Stimulated activated CD4-positive, alpha-beta T cell treated with anti-CD3 and anti-CD28 coated beads, TNF-alpha, amount 100 ng/mL, for 24 hours (primary cell): Measurements from ENCODE around the gene PHACTR1.

Experiments
- DNase-seq, 3 experiments: peaks; one replicate each; pipeline ENCODE4 v3.0.0-alpha.2; 2020; ENCODE audit warnings: low read depth in 3 of 3

Gene PHACTR1

DNA sequence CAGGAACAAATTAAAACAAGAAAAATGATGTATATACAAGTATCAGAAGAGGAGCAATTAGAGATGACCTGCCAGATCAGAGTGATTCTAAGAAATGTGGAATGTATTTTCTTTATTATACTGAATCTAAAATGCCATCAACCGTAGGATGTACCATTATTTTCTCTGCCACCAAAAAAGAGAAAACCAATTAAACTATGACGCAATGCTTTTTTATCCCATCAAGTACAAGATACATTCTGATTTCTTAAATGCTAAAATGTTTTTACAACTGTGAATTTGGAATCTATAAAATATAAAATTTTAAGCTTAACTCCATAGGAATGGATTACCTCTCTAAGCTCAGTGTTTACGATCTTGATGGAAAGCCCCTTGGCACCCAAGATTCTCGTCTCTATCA, 85.9 kb downstream of the PHACTR1 start:
- DNase-seq: no peak

DNA sequence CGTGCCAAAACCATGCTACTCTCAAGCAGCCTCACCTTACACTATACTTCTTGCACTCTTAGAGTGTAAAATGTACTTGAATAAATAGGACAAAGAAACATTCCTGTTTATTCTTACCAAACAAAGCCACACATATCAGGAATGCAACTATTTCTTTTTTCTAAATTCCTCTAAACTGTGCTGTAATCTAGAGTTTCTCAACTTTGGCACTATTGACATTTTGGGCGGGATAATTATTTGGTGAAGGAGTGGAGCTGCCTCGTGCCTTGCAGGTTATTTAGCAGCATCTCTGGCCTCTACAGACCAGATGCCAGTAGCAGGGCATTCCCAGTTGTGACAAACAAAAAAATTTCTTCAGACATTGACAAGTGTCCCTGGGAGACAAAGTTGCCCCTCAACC, 86.9 kb downstream of the PHACTR1 start:
- DNase-seq: no peak

DNA sequence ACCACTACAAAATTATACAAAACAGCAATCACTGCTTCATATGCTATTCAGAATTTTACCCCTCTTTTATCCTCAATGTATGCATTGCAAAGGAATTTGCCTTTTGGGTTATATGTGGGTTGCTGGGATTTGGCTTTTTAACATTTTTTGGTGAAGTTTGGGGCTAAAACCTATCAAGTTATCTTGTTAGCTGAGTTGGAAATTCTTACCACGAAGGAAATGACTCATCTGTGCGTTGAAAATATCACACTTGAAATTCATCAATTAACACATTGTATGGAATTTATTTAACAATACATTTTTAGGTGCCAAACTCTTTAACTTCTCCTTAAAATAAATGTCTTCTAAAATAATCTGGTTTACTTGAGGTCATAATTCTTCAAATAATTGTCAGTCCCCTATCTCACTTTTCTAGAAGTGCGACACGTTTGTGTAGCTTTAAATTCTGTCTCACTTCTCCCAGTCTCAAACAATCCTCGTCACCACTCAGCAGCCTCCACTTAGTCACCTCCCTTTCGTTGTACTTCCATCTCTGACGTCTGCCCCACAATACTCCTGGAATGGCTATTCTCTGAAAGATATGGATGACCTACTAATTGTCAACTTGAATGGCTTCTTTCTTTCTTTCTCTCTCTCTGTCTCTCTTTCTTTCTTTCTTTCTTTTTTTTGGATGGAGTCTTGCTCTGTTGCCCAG, 88.5 kb downstream of the PHACTR1 start:
- DNase-seq: no peak

- no peak for DNase-seq
Measured at GRCh38 chr6:12806136-12806535, 89.6 kb downstream of the PHACTR1 start.

DNA sequence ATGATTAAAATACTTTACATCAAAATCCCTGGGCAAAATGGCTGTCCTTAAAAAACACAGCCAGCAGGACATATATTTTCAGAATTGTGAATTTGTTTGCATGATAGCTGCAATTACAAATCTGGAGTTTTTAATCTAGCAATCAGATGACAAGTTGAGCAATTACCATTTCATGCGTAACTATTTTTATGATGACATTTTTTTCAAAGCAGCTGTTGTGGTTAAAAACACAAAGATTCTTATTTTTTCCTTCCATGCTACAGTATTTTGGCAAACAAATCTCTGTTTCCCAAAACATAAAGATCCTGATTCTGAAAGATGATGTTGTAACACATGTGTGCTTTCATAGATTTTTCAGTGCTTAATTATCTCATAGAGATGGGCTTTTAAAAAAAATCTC, 90.2 kb downstream of the PHACTR1 start:
- DNase-seq: no peak

DNA sequence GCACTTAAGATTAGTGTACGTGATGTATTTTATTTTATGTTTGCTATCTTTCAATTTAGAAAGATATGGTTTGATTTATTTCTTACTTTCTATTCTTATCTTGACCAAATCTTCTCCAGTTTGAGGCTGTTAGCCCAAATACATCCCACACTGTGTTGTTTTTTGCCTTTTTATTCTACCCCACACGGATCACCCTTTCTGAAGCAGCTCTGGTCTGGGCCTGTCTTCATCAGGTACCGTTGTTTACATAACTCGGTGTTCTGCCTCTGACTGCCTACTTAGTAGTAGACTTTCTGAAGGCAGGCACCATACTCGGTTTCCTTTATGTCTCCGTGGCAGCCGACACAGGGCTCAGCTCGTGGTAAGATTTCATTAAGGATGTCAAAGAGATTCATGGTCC, 95.0 kb downstream of the PHACTR1 start:
- DNase-seq: no peak

GRCh38 chr6:12813321-12813720, 96.8 kb downstream of the PHACTR1 start:
- DNase-seq: no peak

DNA sequence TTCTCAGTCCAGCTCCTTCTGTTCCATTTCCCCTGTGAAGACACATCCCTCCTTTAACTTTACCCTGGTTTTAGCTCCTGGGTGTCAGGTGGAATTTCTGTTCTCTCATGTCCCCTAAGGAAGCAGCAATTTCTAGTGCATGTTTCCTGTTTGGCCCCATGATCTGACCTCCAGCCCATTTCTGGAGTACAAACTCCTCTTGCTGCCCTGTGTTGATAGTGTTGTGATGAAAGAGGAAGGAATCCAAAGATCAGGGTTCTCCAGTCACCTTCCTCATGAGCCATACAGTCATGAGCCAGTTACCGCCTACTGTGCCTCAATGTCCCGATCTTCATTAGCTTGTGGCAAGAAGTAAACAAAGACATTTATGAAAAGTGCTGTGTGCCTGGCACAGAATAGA, 97.4 kb downstream of the PHACTR1 start:
- DNase-seq: no peak

DNA sequence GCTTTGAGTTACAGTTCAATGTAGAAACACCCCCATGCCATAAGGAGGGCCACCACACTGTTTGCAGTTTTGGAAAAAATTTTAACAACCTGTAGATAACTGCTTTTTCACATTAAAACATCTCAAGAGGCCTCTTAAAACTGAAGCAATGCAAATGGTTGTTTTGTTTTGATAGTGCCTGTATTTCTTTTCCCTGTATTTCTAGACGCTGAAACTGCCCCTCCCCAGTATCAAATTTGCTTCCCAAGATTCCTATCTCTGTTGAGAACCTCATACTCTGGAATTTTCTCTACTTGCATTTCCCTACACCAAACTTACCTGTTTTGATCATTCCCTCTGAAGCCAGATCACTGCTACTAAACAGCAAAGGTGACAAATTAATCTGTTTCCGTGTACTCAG, 98.5 kb downstream of the PHACTR1 start:
- no peak for DNase-seq

- DNase-seq: no peak
Measured at GRCh38 chr6:12815884-12816600, 99.5 kb downstream of the PHACTR1 start.

DNA sequence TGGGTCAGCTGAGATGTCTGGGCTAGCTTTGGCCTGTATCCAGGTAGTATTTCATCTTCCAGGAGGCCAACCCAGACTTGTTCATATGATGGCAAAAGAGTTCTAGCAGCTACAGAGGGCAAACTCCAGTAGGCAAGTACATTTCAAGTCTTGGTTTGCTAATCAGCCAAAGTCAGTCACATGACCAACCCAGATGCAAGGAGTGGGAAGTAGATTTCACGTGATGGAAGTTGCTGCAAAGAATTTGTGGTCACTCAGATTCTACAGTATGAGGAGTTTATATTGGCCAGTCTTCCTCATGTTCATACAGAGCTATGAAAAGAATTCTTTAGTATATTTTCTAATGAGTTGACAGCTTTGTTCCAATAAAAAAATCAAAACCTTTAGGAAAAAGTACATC, 101.8 kb downstream of the PHACTR1 start:
- DNase-seq: no peak

DNA sequence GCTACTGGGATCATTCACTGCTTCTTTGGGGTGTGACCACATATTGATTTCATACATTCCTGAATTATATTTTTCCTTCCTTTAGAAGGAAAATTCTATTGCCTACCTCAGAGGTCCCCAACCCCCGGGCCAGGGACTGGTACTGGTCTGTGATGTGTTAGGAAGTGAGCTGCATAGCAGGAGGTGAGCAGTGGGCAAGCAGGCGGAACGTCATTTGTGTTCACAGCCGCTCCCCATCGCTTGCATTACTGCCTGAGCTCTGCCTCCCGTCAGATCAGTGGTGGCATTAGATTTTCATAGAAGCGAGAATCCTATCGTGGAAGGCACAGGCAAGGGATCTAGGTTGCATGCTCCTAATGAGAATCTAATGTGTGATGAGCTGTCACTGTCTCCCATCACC, 107.3 kb downstream of the PHACTR1 start:
- DNase-seq: no peak

- DNase-seq: no peak
Measured at GRCh38 chr6:12826584-12826983, 110.0 kb downstream of the PHACTR1 start.

DNA sequence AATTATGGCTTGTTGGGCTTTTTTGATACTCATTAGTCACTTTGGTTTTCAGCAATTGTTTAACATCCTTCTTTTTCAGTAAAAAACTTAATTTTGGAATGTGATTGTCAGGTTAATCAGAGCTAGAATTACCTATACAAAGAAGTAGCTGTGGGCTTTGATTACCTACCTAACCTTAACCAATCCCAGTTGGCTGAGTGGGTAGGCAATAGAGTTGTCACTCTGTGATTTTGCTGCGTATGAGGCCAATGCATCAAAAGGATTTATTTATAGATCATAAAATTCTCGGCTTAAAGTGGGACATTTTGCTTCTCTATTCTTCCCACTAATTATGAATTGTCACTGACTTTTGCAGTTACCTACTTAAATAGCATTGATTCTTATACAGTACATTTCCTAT, 111.4 kb downstream of the PHACTR1 start:
- no peak for DNase-seq

- no peak for DNase-seq
Measured at GRCh38 chr6:12832226-12832735, 115.7 kb downstream of the PHACTR1 start.

GRCh38 chr6:12836009-12836408, 119.4 kb downstream of the PHACTR1 start:
- DNase-seq: no peak

- no peak for DNase-seq
Measured at GRCh38 chr6:12841619-12842018, 125.1 kb downstream of the PHACTR1 start.

DNA sequence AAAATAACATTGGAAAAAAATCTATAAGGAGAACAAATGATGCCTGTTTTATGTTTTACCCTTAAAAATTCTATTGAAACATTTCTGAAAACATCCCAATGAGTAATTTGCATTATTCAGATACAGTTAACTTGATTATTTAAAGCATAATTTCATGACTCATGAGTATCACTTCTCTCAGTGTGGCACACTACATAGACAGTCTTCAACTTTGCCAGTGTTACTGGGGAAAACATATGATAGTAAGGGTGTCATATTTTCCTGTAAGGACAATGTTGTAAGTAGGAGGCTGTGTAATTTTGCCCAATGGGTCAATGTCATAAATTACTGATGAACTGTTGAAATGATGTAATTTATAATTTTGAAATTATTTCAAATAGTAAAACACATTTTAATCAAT, 125.5 kb downstream of the PHACTR1 start:
- no peak for DNase-seq

GRCh38 chr6:12842658-12843057, 126.1 kb downstream of the PHACTR1 start:
- DNase-seq: no peak

- no peak for DNase-seq
Measured at GRCh38 chr6:12844284-12845223, 128.0 kb downstream of the PHACTR1 start.

GRCh38 chr6:12845224-12846004, 128.8 kb downstream of the PHACTR1 start:
- no peak for DNase-seq
